Parathyroid adenoma (tissue), 2 donors: ENCODE measurements around the gene C9orf40.

Experiments used
- H2AFZ ChIP-seq: fragments of 300-600 bp; sonication (generic); one replicate; pipeline ENCODE4 v1.7.0; 2017; ENCODE audit warnings: antibody characterized with exemption, mild to moderate bottlenecking
- H3K27ac ChIP-seq: fragments of 300-600 bp; sonication (generic); one replicate; pipeline ENCODE4 v1.7.0; 2017
- H3K27me3 ChIP-seq: fragments of 300-600 bp; sonication (generic); one replicate; pipeline ENCODE4 v1.7.0; 2017; ENCODE audit warnings: low read length; ENCODE audit not compliant: control insufficient read depth, insufficient read depth
- H3K36me3 ChIP-seq: fragments of 300-600 bp; sonication (generic); one replicate; pipeline ENCODE4 v1.7.0; 2017; ENCODE audit warnings: low read length; ENCODE audit not compliant: control insufficient read depth, insufficient read depth
- H3K4me1 ChIP-seq: fragments of 300-600 bp; sonication (generic); one replicate; pipeline ENCODE4 v1.7.0; 2017; ENCODE audit warnings: control low read depth
- H3K4me2 ChIP-seq: fragments of 300-600 bp; sonication (generic); one replicate; pipeline ENCODE4 v1.7.0; 2017; ENCODE audit warnings: low read length
- H3K4me3 ChIP-seq: fragments of 300-600 bp; sonication (generic); one replicate; pipeline ENCODE4 v1.7.0; 2017; ENCODE audit warnings: low read depth, low read length
- H3K79me2 ChIP-seq: fragments of 300-600 bp; sonication (generic); one replicate; pipeline ENCODE4 v1.7.0; 2017; ENCODE audit warnings: control low read depth
- H3K9ac ChIP-seq: fragments of 300-600 bp; sonication (generic); one replicate; pipeline ENCODE4 v1.7.0; 2017; ENCODE audit warnings: mild to moderate bottlenecking
- H3K9me3 ChIP-seq: fragments of 300-600 bp; sonication (generic); one replicate; pipeline ENCODE4 v1.7.0; 2017; ENCODE audit warnings: low read length; ENCODE audit not compliant: control insufficient read depth
- CTCF ChIP-seq: fragments of 300-600 bp; sonication (generic); IDR thresholded peaks from one replicate; pipeline ENCODE4 v1.7.0; 2017; ENCODE audit warnings: antibody characterized with exemption, mild to moderate bottlenecking
- donor health status: primary hyperparathyroidism.

Gene C9orf40

DNA sequence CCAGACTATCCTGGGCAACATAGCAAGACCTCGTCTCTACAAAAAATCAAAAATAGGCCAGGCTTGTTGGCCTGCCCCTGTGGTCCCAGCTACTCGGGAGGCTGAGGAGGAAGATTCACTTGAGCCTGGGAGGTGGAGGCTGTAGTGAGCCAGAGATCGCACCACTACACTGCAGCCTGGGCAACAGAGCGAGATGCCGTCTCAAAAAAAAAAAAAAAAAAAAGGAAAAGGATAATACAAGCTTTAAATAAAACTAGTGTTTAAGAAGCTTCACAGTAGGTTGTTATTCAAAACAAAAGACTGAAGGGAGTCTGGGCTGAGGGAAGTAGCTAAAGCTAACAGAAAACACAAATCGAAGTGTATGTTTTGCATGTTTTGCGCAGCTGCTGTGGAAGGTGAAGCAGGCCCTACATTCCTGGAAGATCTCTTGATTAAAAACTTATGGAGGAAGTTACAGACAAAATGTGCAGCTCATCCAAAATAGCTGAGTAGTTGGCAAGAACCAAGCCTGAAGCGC is 581 bp upstream of the C9orf40 start:
- Histone ChIP-seq H3K27ac (peak overlapping the region; percentile 84), H3K9ac (no peak overlapping the region), H3K4me3 (peak overlapping the region; percentile 66)

GRCh38 chr9:74951725-74952151 is 974 bp downstream of the C9orf40 start:
- Histone ChIP-seq H3K27me3 (no peaks in the 10 kb centered on the region), H3K27ac (peak overlapping the region; percentile 69), H3K36me3 (no peaks in the 10 kb centered on the region), H2AFZ (peak overlapping the region; percentile 93), H3K4me1 (no peaks in the 10 kb centered on the region), H3K9me3 (no peaks in the 10 kb centered on the region), H3K4me2 (peak overlapping the region; percentile 88), H3K4me3 (peak overlapping the region; percentile 72), H3K9ac (peak overlapping the region; percentile 19), H3K79me2 (no peaks in the 10 kb centered on the region)
- no peak for TF ChIP-seq CTCF

More for the DNA sequence above, 581 bp upstream of the C9orf40 start:
- Histone ChIP-seq H3K4me1 (no peaks in the 10 kb centered on the region), H3K4me2 (peak overlapping the region; percentile 71), H3K79me2 (no peaks in the 10 kb centered on the region), H3K9me3 (no peaks in the 10 kb centered on the region), H3K36me3 (no peaks in the 10 kb centered on the region), H3K27me3 (no peaks in the 10 kb centered on the region), H2AFZ (peak overlapping the region; percentile 99)
- no peak for TF ChIP-seq CTCF

- Histone ChIP-seq H3K79me2 (no peaks in the 10 kb centered on the region), H3K9ac (no peak overlapping the region), H3K9me3 (no peaks in the 10 kb centered on the region), H3K36me3 (no peaks in the 10 kb centered on the region), H3K4me3 (peak overlapping the region; percentile 72), H3K27ac (peak overlapping the region; percentile 69), H3K4me2 (peak overlapping the region; percentile 88), H2AFZ (peak overlapping the region; percentile 93), H3K27me3 (no peaks in the 10 kb centered on the region), H3K4me1 (no peaks in the 10 kb centered on the region)
- no peak for TF ChIP-seq CTCF
These were observed 1.5 kb downstream of the C9orf40 start for GRCh38 chr9:74951107-74951720.

DNA sequence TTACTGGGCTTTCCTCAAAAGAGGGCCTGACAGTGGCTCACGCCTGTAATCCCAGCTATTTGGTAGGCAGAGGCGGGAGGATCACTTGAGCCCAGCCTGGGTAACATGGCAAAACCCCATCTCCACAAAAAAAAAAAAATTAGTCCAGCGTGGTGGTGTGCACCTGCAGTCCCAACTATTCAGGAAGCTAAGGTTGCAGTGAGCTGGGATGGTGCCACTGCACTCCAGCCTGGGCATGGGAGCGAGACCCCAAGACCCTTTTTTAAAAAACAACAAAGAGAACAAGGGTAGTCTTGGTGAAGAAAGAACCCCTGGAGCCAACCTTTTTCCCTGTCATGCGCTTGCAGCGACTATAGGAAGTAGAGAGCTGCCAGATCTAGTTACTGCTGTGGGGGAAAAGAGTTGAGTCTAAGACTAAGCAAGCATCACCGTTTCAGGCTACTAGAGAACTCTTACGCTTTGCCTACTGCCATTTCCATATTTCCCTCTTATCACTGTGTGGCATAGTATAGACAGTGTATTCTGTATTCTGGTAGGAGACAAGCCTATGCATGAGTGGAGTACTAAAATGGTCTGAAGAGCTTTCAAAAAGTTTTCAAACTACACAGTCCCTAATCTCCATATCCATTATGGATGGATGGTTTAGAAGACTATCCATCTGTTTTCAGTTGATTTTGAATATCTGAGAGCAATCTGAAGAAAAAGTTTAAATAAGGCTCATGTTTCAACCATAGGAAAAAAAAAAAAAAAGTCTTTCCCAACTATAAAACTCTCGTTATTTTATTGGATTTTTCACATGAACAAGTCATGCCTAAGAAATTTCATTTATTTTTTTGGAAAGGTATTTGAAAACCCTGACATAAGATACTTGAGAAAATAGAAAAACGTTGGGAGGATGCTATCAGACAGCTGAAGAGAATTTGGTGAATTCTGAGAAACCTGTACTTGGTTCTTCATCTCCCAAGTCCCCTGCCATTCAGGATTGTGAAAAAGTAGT is 2.6 kb downstream of the C9orf40 start:
- Histone ChIP-seq H3K4me3 (no peak overlapping the region), H3K79me2 (no peaks in the 10 kb centered on the region), H3K9ac (no peak overlapping the region), H3K36me3 (no peaks in the 10 kb centered on the region), H3K9me3 (no peaks in the 10 kb centered on the region), H3K4me2 (no peak overlapping the region), H3K4me1 (no peaks in the 10 kb centered on the region), H3K27ac (peak overlapping the region; percentile 49), H2AFZ (no peak overlapping the region), H3K27me3 (no peaks in the 10 kb centered on the region)
- no peak for TF ChIP-seq CTCF
